HepG2 (cell line): ENCODE data around the gene MLF1. TPM values are rescaled to one million over a fixed set of nuclear protein-coding genes. Genes with fewer than 3 reads are reported as not detected.

Experiments used
- ATAC-seq: fragments of 200-7000 bp; cut with Tn5 transposase; 3 replicates; pipeline ENCODE4 v1.9.1; 2020; ENCODE audit warnings: mild to moderate bottlenecking, moderate library complexity
- BruUV-seq: library from RNA; stranded (reverse); fragments of 400-500 nt; replicated peaks from 2 replicates; lab custom pipeline; 2021; lab: Mats Ljungman, UMichigan
- CTCF ChIA-PET: fragments of 300-600 bp; formaldehyde crosslinking; extraction: SDS; loops from one replicate; lab custom pipeline; 2021; ENCODE audit warnings: low total read pairs, inconsistent platforms, low intra/inter-chr PET ratio; lab: Yijun Ruan, JAX
- POLR2A ChIA-PET: fragments of 350-600 bp; sonication (Branson Sonifier 250); formaldehyde crosslinking; loops from one replicate; lab custom pipeline; 2020; ENCODE audit warnings: antibody characterized with exemption, inconsistent platforms; lab: Yijun Ruan, JAX
- DNase-seq: peaks from one replicate; pipeline ENCODE4 v3.0.0-alpha.2; 2015; ENCODE audit warnings: low spot score
- FAIRE-seq: peaks from 3 replicates; lab custom pipeline; 2011; peaks lifted over from hg19 to GRCh38; lab: Jason Lieb, UNC
- H2AFZ ChIP-seq: one replicate; pipeline ENCODE4 v1.6.1; 2011; ENCODE audit warnings: low read length, inconsistent platforms
- H3K27ac ChIP-seq: fragments of 300-600 bp; 3 replicates; pipeline ENCODE4 v1.8.0; 2011; ENCODE audit warnings: mixed run types, mild to moderate bottlenecking, mixed read lengths, low read length, inconsistent platforms; ENCODE audit not compliant: insufficient read depth; ENCODE audit errors: extremely low read length
- H3K27me3 ChIP-seq, 2 experiments: fragments of 200-600 bp in 1 of 2; 2 replicates in 1 of 2; 3 replicates in 1 of 2; pipeline versions ENCODE4 v1.6.0 to v1.8.0; 2011; ENCODE audit warnings: low read length in 2 of 2, mild to moderate bottlenecking in 2 of 2, moderate library complexity in 2 of 2, inconsistent platforms in 1 of 2; ENCODE audit not compliant: insufficient read depth in 2 of 2, control insufficient read depth in 1 of 2
- H3K36me3 ChIP-seq, 2 experiments: fragments of 200-600 bp in 1 of 2; replicated peaks in 1 of 2; 2 replicates in 1 of 2; 3 replicates in 1 of 2; pipeline versions ENCODE4 v1.5.1 to v1.8.0; 2011; ENCODE audit warnings: low read length in 2 of 2, inconsistent platforms in 1 of 2; ENCODE audit not compliant: insufficient read depth in 2 of 2, control insufficient read depth in 1 of 2
- H3K4me1 ChIP-seq: 2 replicates; pipeline ENCODE4 v1.5.1; 2012; ENCODE audit warnings: low read length, inconsistent platforms; ENCODE audit not compliant: insufficient read depth
- H3K4me2 ChIP-seq: 2 replicates; pipeline ENCODE4 v1.6.0; 2011; ENCODE audit warnings: low read depth, low read length, inconsistent platforms
- H3K4me3 ChIP-seq, 3 experiments: fragments of 200-600 bp in 1 of 3; sonication (generic), shearing (Covaris generic) in 1 of 3; replicated peaks in 1 of 3; 2 replicates each; pipeline ENCODE4 v1.5.1; 2011 to 2016; ENCODE audit warnings: low read length in 3 of 3, inconsistent platforms in 2 of 3, low read depth in 2 of 3, mild to moderate bottlenecking in 2 of 3, control low read depth in 1 of 3, mixed read lengths in 1 of 3; ENCODE audit not compliant: insufficient read depth in 1 of 3
- H3K79me2 ChIP-seq: one replicate; pipeline ENCODE4 v1.6.1; 2011; ENCODE audit warnings: low read length, inconsistent platforms; ENCODE audit not compliant: insufficient read depth
- H3K9ac ChIP-seq: 2 replicates; pipeline ENCODE4 v1.6.0; 2011; ENCODE audit warnings: mild to moderate bottlenecking, low read depth, low read length, inconsistent platforms; ENCODE audit not compliant: insufficient read depth
- H3K9me3 ChIP-seq: 2 replicates; pipeline ENCODE4 v1.5.1; 2012; ENCODE audit warnings: mild to moderate bottlenecking, low read length
- H4K20me1 ChIP-seq: 2 replicates; pipeline ENCODE4 v1.6.0; 2011; ENCODE audit warnings: inconsistent platforms, mild to moderate bottlenecking, low read length, moderate library complexity; ENCODE audit not compliant: insufficient read depth
- BATF2 ChIP-seq: sonication (generic); formaldehyde crosslinking; IDR thresholded peaks from 2 replicates; pipeline ENCODE4 v1.8.0; 2022; ENCODE audit warnings: mild to moderate bottlenecking, missing genetic modification reagents, moderate library complexity
- JDP2 ChIP-seq: sonication (generic); formaldehyde crosslinking; IDR thresholded peaks from 2 replicates; pipeline ENCODE4 v1.8.1; 2022; ENCODE audit warnings: missing genetic modification reagents, borderline replicate concordance
- KLF13 ChIP-seq: sonication (generic); formaldehyde crosslinking; IDR thresholded peaks from 2 replicates; pipeline ENCODE4 v1.4.0; 2020; ENCODE audit warnings: mild to moderate bottlenecking, missing genetic modification reagents
- LCORL ChIP-seq, 2 experiments: fragments of 450-650 bp in 1 of 2; sonication (generic) in 1 of 2; formaldehyde crosslinking in 1 of 2; IDR thresholded peaks; 2 replicates each; pipeline versions ENCODE4 v1.5.0 to v1.6.1; 2017 to 2020; ENCODE audit warnings: antibody characterized with exemption in 1 of 2, missing genetic modification reagents in 1 of 2
- RAD21 ChIP-seq: fragments of 450-650 bp; formaldehyde crosslinking; IDR thresholded peaks from 2 replicates; pipeline ENCODE4 v1.5.0; 2020; ENCODE audit warnings: mild to moderate bottlenecking
- SCMH1 ChIP-seq: sonication (generic); formaldehyde crosslinking; IDR thresholded peaks from 2 replicates; pipeline ENCODE4 v1.9.0; 2021; ENCODE audit warnings: missing genetic modification reagents, mild to moderate bottlenecking, borderline replicate concordance
- SRSF4 ChIP-seq: fragments of 200-400 bp; formaldehyde crosslinking; IDR thresholded peaks from one replicate; pipeline ENCODE4 v1.6.1; 2018; ENCODE audit warnings: mild to moderate bottlenecking, low read depth, low read length, moderate library complexity; ENCODE audit not compliant: poor library complexity, severe bottlenecking
- ZC3H4 ChIP-seq: sonication (generic); formaldehyde crosslinking; IDR thresholded peaks from 2 replicates; pipeline ENCODE4 v1.4.0; 2020; ENCODE audit warnings: missing genetic modification reagents, borderline replicate concordance
- ZNF318 ChIP-seq: sonication (generic); formaldehyde crosslinking; IDR thresholded peaks from 2 replicates; pipeline ENCODE4 v1.4.0; 2020; ENCODE audit warnings: mild to moderate bottlenecking, missing genetic modification reagents
- ZNF569 ChIP-seq: sonication (generic); formaldehyde crosslinking; IDR thresholded peaks from 2 replicates; pipeline ENCODE4 v1.5.0; 2020; ENCODE audit warnings: mild to moderate bottlenecking, missing genetic modification reagents, moderate library complexity, borderline replicate concordance
- ZNF619 ChIP-seq: sonication (generic); formaldehyde crosslinking; IDR thresholded peaks from 2 replicates; pipeline ENCODE4 v1.4.0; 2020; ENCODE audit warnings: mild to moderate bottlenecking, missing genetic modification reagents
- ZNF776 ChIP-seq: sonication (generic); formaldehyde crosslinking; IDR thresholded peaks from 2 replicates; pipeline ENCODE4 v1.4.0; 2020; ENCODE audit warnings: mild to moderate bottlenecking, missing genetic modification reagents
- WGBS: methylation state at CpG from one replicate; pipeline ENCODE4 v1.1.6; 2017; ENCODE audit warnings: low lambda C conversion rate; 5-methylcytosine and 5-hydroxymethylcytosine counted together
- in situ Hi-C: cut with HindIII; loops from 2 replicates; pipeline ENCODE4 v1.10.0; 2017; ENCODE audit warnings: low pct_unique_long_range_greater_than_20kb; ENCODE audit not compliant: extremely low pct_ligation_motif_present
- intact Hi-C: fragments of 100-400 bp; cut with micrococcal nuclease; formaldehyde crosslinking; loops from one replicate; pipeline ENCODE4 v1.10.0; 2022; ENCODE audit not compliant: unreplicated experiment
- polyA plus RNA-seq, 8 experiments: library from polyadenylated mRNA; depleted of rRNA in 3 of 8; stranded (reverse) in 7 of 8; unstranded in 1 of 8; fragments of >200 nt; fragmentation: Illumina TruSeq in 4 of 8; extraction: Trizol in 4 of 8; gene quantifications; 2 replicates each; pipeline versions ENCODE4 v1.2.1 to v1.2.3, GENCODE V29; 2011 to 2016; ENCODE audit warnings: low read depth in 4 of 8, missing spikeins in 1 of 8, mixed read lengths in 1 of 8; ENCODE audit not compliant: insufficient read depth in 1 of 8
- total RNA-seq, 5 experiments: library from RNA; depleted of rRNA; stranded (reverse); fragments of >200 nt; fragmentation: Illumina TruSeq; extraction: Trizol; gene quantifications; 2 replicates each; pipeline ENCODE4 v1.2.3, GENCODE V29; 2016; ENCODE audit warnings: low read depth in 1 of 5
- TF ChIP-seq, protein P1 (sequence below): sonication (generic); formaldehyde crosslinking; IDR thresholded peaks from 2 replicates; pipeline ENCODE4 v1.8.1; 2022; ENCODE audit warnings: mild to moderate bottlenecking, missing genetic modification reagents

The MLF1 gene
- total and polyA plus RNA-seq, 2 of the 13 experiments (the other 11 are each of a cell fraction or from before 2014, with no cell fraction given), result 0.88 to 1.0 TPM

DNA sequence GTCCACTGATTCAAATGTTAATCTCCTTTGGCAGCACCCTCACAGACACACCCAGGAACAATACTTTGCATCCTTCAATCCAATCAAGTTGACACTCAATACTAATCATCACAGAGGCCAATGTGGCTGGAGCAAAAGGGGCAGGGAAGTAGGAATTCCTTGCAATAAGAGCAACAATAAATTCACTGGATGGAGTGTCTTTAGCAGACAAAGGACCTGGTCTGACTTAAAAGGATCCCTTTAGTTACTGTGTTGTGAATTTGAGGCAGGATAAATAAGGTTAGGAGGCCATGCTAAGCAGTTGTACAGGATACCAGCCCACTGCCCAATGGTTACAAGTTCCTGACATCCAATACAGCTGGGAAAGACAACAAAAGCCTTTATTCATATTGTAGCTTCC, 61.0 kb downstream of the MLF1 start (continued):
- TF ChIP-seq ZNF318 (CRISPR knock-in tag) (no peak), SCMH1 (CRISPR knock-in tag) (no peak), SRSF4 (no peak)

DNA sequence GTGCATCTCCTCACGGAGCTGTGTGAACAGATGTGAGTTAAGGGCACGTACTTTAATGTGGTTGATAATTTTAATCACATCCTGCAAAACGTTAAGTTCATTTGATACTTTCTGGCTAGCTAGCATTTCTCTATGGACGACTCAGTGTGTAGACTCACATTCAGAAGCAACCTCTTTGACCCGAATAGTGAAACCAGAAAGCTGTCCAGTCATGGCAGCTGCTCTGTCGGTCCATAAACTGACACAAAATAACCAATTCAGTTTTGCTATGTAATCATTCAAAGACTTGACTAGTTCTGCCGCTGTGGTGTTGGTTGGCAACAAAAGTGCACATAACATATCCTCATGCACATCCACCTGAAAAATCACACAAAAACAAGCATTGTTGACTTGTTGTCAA, 69.7 kb downstream of the MLF1 start:
- no peak for DNase-seq
- Histone ChIP-seq H3K9me3 (no peaks in the 10 kb centered on the region), H3K9ac (no peak overlapping the region), H3K27me3 (no peaks in the 10 kb centered on the region; a peak in 1 of 5 replicates), H4K20me1 (no peaks in the 10 kb centered on the region; the same call in 1 of the 2 replicates), H3K4me1 (peaks cover 13% of the 10 kb centered on the region), H3K79me2 (peaks cover 11% of the 10 kb centered on the region), H2AFZ (peak overlapping the region; percentile 69), H3K4me2 (peak overlapping the region; percentile 48; the same call in 1 of the 2 replicates), H3K36me3 (no peaks in the 10 kb centered on the region), H3K27ac (no peak overlapping the region), H3K4me3 (no peak overlapping the region)
- ChIA-PET POLR2A (no interaction called here), CTCF (no interaction called here)
- no peak for ATAC-seq
- 39% methylated on average over 7 of the region's 7 CpGs for WGBS
- BruUV-seq, result no TSS peak
- intact Hi-C loops, result loop anchor here (5.0 to 10.0 kb wide), 4 partner anchors 88 to 1026 kb away; partner anchors contain the start of gene MFSD1
- in situ Hi-C loops, result loop anchor here (5.0 kb wide), 1 partner anchor 103 kb away; no protein-coding TSS in a partner anchor
- no peak for FAIRE-seq
- no peak for TF ChIP-seq RAD21 (CRISPR knock-in tag)
- no peak for TF ChIP-seq BATF2
- no peak for TF ChIP-seq KLF13 (CRISPR knock-in tag)
- no peak for TF ChIP-seq ZC3H4 (CRISPR knock-in tag)
- no peak for TF ChIP-seq JDP2 (CRISPR knock-in tag)
- no peak for TF ChIP-seq ZNF569 (CRISPR knock-in tag)
- TF ChIP-seq, protein P1, sequence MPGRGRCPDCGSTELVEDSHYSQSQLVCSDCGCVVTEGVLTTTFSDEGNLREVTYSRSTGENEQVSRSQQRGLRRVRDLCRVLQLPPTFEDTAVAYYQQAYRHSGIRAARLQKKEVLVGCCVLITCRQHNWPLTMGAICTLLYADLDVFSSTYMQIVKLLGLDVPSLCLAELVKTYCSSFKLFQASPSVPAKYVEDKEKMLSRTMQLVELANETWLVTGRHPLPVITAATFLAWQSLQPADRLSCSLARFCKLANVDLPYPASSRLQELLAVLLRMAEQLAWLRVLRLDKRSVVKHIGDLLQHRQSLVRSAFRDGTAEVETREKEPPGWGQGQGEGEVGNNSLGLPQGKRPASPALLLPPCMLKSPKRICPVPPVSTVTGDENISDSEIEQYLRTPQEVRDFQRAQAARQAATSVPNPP (CRISPR knock-in tag), result no peak
- no peak for TF ChIP-seq ZNF776 (CRISPR knock-in tag)
- TF ChIP-seq ZNF619 (CRISPR knock-in tag), result no peak
- no peak for TF ChIP-seq LCORL (IDR thresholded peaks at IDR 0.05)
- no peak for TF ChIP-seq LCORL (CRISPR knock-in tag; IDR thresholded peaks at IDR 0.05)
